Stimulated activated CD4-positive, alpha-beta T cell treated with anti-CD3 and anti-CD28 coated beads, TNF-alpha, amount 100 ng/mL, for 1 hour (primary cell): ENCODE results near the gene RAP1GAP2.
"Not testable (repeated sequence)": the region's sequence is repeated elsewhere in the genome, so short reads cannot be mapped to it uniquely, and the experiment has no call there.

Experiments used
- DNase-seq, 3 donors: peaks; one replicate each; pipeline ENCODE4 v3.0.0-alpha.2; 2020; ENCODE audit warnings: low read depth in 3 of 3, low spot score in 1 of 3

The RAP1GAP2 gene

DNA sequence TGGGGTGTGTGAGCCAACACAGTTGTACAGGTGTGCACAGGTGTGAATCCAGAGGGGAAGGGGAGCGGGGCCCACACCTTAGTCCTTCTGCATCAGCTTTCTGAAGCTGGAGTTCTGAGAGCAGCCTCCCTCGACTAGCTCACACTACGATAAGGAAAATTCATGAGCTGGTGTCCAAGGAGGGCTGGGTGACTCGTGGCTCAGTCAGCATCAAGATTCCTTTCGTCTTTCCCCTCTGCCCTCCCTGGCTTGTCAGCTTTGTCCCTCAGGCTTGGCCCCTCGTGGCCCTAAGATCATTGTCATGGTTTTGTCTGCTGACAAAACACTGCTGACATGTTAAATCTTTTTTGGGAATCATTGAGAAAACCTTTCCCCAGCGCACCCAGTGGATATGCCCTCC is 219.7 kb downstream of the RAP1GAP2 start:
- no peak for DNase-seq

DNA sequence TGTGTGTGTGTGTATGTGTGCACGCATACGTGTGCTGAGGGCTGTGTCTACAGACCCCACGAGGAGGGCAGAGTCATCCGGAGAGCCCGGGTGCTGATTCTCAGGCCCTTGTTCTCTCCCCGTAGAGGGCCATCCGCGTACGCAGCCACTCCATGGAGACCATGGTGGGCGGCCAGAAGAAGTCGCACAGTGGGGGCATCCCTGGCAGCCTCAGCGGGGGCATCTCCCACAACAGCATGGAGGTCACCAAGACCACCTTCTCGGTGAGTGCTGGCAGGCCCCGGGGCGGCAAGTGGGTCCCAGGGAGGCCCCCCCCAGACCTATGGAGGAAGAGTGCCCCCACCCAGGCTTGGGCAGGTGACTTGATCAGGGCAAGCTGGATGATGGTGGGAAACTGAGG is 221.7 kb downstream of the RAP1GAP2 start:
- DNase-seq, result no peak

DNA sequence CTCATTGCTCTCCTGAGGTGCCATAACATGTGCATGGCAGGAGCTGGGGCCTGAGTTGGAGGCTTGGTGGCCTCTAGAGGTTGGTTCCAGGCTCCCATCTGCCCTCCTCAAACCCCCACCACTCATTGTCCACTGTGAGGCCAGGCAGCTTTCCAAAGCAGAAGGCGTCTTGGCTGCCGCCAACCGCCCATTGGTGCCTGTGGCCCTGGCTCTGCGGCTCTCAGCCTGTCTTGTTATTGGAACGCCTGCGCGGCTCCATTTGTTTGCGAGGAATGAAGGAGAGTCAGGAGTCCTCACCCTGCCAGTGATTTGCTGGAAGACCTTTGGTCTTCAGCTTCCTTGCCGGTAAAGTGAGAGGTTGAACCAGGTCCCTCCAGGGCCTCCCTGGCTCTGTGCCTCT is 223.5 kb downstream of the RAP1GAP2 start:
- no peak for DNase-seq

DNA sequence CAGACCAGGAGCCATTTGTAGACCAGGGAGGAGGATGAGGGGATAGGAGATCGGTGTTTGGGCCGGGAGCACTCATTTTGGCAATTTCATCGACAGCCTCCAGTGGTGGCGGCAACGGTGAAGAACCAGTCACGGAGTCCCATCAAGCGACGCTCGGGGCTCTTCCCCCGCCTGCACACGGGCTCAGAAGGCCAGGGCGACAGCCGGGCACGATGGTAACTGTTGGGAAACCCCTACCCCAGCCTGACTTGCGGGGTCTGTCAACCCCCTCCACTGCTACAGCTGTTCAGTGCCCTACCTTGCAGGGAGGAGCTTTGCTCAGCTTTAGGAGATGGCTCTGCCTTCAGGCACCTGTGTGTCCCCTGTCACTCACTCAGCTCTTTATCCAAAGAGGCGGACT is 224.1 kb downstream of the RAP1GAP2 start:
- no peak for DNase-seq

DNA sequence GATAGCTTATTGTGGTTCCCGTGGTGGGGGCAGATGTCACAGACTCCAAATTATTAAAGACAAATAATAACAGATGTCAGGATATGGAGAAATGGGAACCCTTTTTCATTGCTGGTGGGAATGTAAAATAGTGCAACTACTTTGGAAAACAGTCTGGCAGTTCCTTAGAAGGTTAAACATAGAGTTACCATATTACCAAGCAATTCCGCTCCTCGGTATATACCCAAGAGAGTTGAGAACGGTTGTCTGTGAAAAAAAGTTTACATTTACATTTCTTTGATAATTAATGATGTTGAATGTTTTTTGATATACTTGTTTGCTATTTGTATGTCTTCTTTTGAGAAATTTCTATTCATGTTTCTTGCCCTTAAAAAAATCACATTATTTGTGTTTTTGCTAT is 226.0 kb downstream of the RAP1GAP2 start:
- no peak for DNase-seq

DNA sequence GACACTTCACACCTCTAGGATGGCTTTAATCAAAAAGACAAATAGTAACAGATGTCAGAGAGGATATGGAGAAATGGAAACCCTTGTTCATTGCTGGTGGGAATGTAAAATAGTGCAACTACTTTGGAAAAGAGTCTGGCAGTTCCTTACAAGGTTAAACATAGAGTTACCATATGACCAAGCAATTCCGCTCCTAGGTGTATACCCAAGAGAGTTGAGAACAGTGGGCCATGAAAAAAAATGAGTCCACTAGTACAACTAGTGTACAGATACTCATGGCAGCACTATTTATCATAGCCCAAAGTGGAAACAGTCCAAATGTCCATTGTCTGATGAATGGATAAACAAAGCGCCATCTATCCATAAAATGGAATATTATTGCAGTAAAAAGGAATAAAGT is 228.1 kb downstream of the RAP1GAP2 start:
- DNase-seq, result no peak

DNA sequence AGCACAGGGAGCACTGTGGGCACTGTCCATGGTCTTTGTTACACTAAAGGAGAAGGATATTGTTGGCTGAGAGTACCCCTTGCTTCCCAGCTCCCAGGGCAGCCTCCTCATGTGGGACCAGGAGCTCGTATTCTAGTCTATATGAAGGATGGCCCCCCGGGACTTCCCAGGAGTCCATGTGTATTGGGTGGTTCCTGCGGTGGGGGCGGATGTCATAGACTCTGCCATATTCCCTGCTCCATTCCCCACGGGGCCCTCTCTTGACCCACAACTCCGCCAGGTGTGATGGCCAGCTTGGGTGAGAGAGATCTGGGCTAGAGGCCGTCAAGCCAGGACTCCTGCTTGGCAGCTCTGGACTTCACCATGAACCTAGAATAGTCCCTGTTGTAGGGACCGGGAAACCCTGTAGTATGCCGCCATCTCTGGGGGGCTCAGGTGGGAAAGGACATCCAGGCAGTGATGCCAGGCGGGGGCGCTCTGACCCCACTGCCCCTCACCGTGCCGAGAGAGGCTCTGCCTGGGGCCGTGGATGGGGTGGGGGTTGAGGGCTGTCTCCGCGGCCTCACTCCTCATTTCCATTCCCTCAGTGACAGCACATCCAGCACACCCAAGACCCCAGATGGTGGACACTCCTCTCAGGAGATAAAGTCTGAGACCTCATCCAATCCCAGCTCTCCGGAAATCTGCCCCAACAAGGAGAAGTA is 229.3 kb downstream of the RAP1GAP2 start:
- DNase-seq, result no peak

DNA sequence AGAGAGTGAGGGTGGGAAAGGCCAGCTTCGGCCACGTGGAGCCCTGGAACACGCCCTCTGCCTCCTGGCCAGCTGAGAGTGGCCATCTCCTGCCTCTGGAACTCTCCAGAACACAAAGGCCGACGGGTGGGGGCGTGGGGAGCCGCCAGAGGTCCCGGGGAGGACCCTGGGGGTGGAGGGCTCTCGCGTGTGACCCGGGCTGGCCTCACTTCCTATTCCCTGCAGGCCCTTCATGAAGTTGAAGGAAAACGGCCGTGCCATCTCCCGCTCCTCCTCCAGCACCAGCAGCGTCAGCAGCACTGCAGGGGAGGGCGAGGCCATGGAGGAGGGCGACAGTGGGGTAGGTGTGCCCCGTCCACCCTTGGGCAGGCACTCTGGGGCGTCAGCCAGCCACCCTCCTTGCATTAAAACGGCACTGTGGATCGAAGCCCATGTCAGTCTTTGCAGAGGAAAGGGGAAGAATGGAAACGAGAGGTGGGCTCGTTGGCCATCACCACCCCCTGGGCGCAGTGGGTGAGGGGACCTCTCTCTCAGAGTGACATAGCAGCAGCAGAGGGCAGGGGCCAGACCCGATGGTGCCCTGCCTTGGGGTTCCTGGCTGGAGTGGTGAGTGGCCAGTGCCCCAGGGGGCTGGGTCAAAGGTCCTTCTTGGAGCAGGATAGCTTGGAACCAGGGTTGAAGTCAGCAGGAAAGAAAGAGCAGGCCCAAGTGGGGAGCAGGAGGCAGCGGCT is 230.1 kb downstream of the RAP1GAP2 start:
- no peak for DNase-seq

DNA sequence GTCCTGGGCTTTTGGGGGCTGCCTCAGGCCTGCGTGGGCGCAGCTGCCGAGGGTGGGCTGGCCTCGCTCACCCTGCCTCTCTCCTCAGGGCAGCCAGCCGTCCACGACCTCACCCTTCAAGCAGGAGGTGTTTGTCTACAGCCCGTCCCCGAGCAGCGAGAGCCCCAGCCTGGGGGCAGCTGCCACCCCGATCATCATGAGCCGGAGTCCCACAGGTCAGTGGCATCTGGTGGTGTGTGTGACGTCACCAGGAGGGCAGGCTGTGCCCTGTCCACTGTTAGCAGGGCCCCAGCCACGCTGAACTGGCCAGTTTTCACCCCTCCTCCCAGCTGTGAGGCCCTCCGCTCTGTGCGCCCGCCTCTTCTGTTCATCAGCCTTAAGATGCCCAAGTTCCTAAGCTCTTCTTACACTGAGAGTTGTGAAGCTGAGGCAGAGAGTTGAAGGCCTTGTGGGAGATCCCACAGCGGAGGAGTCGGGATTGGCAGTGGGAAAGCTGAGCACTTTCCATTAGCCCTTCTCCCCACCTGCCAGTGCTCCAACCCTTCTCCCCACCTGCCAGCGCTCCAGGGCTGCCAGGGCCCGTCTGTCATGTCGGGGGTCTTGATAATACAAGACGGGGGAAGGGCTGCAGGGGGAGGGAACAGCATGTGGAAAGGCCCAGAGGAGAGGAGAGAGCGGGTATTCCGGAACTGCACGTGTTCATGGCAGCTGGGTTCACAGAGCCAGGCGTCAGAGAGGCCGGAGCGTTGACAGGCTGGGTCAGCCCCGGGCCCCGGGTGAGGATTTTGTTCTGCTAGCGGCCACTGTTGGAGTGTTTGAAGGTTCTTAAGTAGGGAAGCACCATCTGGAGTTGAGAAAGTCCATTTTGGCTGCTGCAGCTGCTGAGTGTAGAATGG is 230.9 kb downstream of the RAP1GAP2 start:
- no peak for DNase-seq

DNA sequence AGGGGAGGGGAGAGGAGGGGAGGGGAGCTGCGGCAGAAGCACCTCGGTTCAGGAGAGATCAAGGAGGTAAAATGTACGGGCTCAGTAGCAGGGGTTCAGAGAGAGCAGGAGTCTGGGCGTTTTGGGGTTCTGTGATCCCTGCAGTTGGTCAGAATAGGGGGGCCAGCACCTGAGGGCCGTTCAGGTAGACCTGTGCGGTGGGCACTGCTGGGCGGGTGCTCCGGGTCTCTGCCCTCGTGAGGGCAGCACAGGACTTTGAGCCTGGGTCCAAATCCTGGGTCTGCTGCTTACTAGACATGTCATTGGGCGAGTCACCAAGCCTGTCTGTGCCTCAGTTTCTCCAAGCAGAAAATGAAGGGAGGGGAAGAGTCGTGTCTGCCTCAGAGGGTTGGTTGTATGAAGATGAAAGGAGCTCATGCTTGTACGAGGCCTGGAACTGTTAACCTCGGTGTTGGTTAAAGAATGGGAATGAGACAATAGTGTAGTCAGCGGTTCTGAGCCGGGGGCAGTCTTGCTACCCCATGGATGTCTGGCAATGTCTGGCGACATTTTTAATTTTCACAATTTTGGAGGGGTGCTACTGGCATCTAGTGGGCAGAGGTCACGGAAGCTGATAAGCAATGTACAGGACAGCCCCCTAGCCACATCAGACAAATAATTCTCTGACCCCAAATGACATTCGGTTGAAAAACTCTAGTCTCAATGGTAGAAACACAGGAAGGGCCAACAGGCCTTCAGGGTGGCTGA is 231.7 kb downstream of the RAP1GAP2 start:
- no peak for DNase-seq

DNA sequence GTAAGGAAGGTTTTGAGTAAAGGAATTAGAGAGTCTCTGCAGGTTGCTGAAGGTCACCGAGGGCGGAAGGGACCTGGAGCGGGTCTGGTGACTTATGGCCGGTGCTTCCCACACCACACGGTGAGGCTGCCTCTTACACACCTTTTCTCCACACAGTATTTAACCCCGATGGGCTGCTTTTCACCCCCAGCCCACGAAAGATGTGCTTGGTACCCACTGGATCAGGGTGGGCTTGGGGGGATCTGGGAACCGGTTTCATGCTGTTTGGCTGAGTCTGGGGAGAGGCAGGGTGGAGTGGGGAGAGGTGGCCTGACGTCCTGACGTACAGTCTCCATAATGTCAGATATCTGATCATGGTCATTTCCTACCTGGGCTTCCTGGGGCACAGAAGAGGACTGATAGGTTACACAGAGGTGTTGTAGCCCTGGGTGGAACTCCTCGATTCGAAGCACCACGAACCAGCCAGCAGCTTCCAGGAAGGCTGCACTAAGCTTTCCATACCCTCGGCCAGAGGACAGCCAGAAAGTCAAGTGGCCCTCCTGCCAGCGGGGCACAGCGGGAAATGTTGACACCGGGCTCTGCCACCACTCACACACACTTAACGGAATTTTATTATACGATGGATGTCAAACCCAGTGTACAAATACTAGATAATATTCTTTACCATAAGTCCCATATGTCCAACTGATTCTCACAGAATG is 233.1 kb downstream of the RAP1GAP2 start:
- DNase-seq, result no peak

DNA sequence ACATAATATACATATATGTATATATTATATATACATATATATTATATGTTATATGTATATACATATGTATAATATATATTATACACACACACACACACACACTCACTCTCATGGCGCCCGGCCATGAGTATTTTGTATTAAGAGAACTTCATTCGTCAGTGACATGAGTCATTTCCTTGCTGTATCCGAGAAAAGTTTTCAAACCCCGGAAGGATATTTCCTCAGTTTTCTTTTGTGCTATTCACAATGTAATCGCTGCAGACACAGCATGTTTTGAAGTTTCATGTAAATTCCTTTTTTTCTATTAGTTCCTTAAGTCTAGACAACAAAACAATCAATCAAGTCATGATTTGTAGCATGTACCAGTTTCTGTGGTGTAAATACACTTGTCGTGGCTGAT is 233.9 kb downstream of the RAP1GAP2 start:
- no peak for DNase-seq

DNA sequence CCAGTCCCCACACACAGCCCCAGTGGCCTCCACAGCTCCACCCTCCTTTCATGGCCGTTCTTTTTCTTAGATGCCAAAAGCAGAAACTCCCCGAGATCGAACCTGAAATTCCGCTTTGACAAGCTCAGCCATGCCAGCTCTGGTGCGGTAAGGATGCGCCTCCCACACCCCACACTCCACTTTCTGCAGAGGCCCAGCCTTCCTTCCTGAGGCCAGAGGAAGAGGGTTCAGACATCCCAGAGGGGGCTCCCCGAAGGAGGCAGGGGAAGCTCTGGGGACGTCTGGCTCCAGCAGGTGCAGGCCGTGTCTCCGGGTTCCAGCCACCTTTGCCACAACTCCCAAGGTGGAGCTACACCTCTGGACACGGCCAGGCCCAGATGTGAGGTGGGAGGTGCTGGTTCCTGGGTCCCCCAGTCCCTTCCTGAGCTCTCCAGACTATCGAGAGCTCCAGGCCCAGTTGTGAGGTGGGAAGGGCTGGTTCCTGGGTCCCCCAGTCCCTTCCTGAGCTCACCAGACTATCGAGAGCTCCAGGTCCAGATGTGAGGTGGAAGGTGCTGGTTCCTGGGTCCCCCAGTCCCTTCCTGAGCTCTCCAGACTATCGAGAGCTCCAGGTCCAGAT is 234.7 kb downstream of the RAP1GAP2 start:
- not testable (repeated sequence) for DNase-seq

DNA sequence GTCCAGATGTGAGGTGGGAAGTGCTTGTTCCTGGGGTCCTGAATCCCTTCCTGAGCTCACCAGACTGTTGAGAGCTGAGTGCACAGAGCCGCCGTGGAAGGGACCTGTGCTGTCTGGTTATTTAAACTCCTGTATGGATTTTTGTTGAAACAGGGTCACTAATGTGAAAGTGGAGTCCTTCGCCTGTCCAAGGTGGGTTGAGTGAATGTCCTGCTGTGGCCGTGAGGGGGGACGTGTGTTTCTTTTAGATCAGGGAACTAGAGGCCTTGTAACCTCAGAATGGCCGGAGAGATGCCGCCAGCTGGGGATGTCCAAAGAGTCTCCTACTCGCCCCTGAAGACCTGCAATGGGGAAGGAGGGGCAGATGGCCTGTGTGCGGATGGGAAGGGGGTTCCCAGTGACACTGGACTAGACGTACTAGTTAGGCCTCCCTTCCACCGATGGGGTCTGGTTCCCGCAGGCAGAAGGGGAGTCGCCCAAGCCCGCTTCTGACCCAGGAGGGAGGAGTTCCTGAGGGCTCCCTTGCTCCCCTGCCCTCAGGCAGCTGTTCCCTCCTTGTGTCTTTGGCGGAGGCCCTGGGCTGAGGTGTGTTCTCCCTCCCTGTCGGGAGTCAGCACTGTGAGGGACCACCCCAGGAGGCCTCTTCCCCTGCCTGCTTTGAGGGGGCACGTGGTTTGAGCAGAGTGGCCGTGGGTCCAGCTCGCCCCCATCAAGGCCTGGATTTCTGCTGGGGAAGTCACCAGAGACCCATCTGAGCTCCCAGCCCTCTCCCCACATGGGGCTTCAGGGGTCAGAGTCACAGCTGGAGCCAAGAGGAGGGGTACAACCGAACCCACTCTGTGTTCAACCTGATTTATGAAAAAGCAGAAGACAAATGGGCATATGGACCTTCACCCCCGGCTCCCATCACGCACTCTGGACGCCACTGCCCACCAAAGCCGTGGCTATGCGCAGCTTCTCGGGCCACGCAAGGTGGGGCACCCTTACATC is 236.3 kb downstream of the RAP1GAP2 start:
- DNase-seq, result no peak

DNA sequence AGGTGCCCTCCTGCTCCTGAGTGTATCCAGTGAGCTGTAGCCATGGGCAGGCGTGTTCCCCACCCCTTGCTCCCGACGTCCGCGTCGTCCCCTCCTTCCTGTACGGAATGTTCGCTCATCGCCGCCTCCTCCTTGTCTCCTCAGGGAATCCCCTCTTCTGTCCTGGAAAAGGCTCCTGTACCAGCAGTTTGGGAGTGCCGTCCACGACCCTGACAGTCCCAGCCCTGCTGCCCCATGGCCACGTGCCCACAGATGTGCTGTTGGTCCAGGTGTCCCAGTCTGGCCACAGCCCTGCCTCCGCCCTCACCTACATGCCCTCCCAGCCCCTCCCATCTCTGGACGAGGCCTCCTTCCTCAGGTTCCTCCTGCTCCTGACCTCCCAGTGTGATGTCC is 237.0 kb downstream of the RAP1GAP2 start:
- no peak for DNase-seq

DNA sequence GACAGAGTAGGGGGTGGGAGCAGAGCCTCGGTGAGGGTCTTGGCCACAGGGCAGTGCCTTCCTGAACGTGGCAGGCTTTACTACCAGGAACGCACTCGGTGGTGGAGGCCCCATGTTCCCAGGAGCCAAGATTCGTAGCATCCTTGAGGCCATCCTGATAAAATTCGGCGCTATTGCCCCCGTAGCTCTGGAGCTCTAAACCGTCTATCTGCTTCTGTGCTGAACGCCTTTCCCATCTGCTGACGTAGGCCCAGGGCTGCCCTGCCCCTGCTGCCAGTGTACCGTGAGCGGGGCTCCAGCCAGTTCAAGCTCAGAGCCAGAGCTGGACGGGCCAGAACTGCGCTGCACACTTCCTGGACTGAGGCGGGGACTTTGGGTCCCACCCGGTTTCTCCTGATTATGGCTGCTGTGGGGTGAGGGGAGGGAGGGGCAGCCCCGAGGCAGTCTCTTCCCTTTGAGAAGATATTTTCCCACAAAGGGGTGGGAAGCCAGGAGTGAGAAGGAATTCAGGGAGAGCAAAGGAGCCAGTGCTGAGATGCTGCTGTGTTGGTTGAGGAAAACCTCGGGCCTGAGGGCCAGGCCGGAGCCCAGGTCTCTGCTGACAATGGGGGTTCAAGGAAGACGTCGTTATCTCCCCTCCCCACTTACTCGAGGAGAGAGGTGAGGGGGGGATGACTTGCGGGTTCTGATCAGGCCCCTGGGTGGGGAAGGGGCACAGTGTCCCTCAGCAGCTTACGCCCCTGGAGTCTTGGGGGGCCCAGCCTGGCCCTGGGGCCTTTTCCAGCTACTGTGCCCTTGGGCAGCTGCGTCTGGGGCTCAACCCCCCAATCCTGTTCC is 237.7 kb downstream of the RAP1GAP2 start:
- DNase-seq, result no peak

DNA sequence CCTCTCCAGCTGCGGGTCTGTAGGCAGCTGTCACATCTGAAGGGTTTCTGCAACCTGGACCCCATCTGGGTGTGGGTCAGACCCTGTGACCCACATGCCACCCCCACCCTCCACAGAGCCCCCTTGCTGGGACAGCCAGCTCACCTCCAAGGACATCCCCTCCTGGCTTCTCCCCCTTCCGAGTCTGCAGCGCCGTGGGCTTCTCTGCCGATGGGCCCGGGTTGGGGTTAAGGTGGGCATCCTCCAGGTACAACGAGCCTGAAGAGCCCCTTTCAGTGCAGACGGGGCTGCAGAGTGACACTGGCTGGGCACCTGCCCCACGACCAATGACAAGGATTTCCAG is 238.3 kb downstream of the RAP1GAP2 start:
- DNase-seq, result no peak
